Measurements from ENCODE around the gene FLT3LG. TPM values are rescaled to one million over a fixed set of nuclear protein-coding genes. Genes with fewer than 3 reads are reported as not detected.
"Not testable (repeated sequence)": the region's sequence is repeated elsewhere in the genome, so short reads cannot be mapped to it uniquely, and the experiment has no call there.

Gene FLT3LG
- total RNA-seq, 1 donor from 2014 or later: 1.6 TPM

GRCh38 chr19:49461130-49461529 lies 12.9 kb upstream of the FLT3LG start:
- not testable (repeated sequence) for DNase-seq (ENCODE audit: low read depth, low spot score)

- no peak for DNase-seq (ENCODE audit: low read depth, low spot score)
Measured at GRCh38 chr19:49461656-49462055, 12.4 kb upstream of the FLT3LG start.

GRCh38 chr19:49462492-49462891 lies 11.5 kb upstream of the FLT3LG start:
- DNase-seq (ENCODE audit: low read depth, low spot score): no peak

GRCh38 chr19:49463960-49464740 lies 9.9 kb upstream of the FLT3LG start:
- no peak for DNase-seq (ENCODE audit: low read depth, low spot score)

GRCh38 chr19:49465371-49465770 lies 8.6 kb upstream of the FLT3LG start:
- DNase-seq (ENCODE audit: low read depth, low spot score): no peak

- no peak for DNase-seq (ENCODE audit: low read depth, low spot score)
Measured at GRCh38 chr19:49468199-49468598, 5.8 kb upstream of the FLT3LG start.

- no peak for DNase-seq (ENCODE audit: low read depth, low spot score)
Measured at GRCh38 chr19:49468746-49469447, 5.1 kb upstream of the FLT3LG start.

- DNase-seq (ENCODE audit: low read depth, low spot score): no peak
Measured at GRCh38 chr19:49469828-49470614, 4.0 kb upstream of the FLT3LG start.

GRCh38 chr19:49470615-49470978 lies 3.4 kb upstream of the FLT3LG start:
- no peak for DNase-seq (ENCODE audit: low read depth, low spot score)

- DNase-seq (ENCODE audit: low read depth, low spot score): no peak
Measured at GRCh38 chr19:49472936-49473335, 1.1 kb upstream of the FLT3LG start.

GRCh38 chr19:49473501-49473867 lies 531 bp upstream of the FLT3LG start:
- DNase-seq (ENCODE audit: low read depth, low spot score): not testable (repeated sequence)

- no peak for DNase-seq (ENCODE audit: low read depth, low spot score)
Measured at GRCh38 chr19:49474542-49474924, 518 bp downstream of the FLT3LG start.

- no peak for DNase-seq (ENCODE audit: low read depth, low spot score)
Measured at GRCh38 chr19:49475191-49475917, 1.3 kb downstream of the FLT3LG start.

- no peak for DNase-seq (ENCODE audit: low read depth, low spot score)
Measured at GRCh38 chr19:49475995-49476880, 2.2 kb downstream of the FLT3LG start.

- no peak for DNase-seq (ENCODE audit: low read depth, low spot score)
Measured at GRCh38 chr19:49479975-49480628, 6.1 kb downstream of the FLT3LG start.

GRCh38 chr19:49481020-49481683 lies 7.1 kb downstream of the FLT3LG start:
- no peak for DNase-seq (ENCODE audit: low read depth, low spot score)

GRCh38 chr19:49486232-49486631 lies 12.2 kb downstream of the FLT3LG start:
- DNase-seq (ENCODE audit: low read depth, low spot score): no peak

- DNase-seq (ENCODE audit: low read depth, low spot score): no peak
Measured at GRCh38 chr19:49486710-49487276, 12.8 kb downstream of the FLT3LG start.

Data from pulmonary artery endothelial cell (primary cell).